ENCODE results near the gene SMCHD1.

- TF ChIP-seq TAF1 (IDR thresholded peaks at IDR 0.05; ENCODE audit: borderline replicate concordance, insufficient read depth, low read length) = no peak
- TF ChIP-seq, protein P1, sequence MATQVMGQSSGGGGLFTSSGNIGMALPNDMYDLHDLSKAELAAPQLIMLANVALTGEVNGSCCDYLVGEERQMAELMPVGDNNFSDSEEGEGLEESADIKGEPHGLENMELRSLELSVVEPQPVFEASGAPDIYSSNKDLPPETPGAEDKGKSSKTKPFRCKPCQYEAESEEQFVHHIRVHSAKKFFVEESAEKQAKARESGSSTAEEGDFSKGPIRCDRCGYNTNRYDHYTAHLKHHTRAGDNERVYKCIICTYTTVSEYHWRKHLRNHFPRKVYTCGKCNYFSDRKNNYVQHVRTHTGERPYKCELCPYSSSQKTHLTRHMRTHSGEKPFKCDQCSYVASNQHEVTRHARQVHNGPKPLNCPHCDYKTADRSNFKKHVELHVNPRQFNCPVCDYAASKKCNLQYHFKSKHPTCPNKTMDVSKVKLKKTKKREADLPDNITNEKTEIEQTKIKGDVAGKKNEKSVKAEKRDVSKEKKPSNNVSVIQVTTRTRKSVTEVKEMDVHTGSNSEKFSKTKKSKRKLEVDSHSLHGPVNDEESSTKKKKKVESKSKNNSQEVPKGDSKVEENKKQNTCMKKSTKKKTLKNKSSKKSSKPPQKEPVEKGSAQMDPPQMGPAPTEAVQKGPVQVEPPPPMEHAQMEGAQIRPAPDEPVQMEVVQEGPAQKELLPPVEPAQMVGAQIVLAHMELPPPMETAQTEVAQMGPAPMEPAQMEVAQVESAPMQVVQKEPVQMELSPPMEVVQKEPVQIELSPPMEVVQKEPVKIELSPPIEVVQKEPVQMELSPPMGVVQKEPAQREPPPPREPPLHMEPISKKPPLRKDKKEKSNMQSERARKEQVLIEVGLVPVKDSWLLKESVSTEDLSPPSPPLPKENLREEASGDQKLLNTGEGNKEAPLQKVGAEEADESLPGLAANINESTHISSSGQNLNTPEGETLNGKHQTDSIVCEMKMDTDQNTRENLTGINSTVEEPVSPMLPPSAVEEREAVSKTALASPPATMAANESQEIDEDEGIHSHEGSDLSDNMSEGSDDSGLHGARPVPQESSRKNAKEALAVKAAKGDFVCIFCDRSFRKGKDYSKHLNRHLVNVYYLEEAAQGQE (IDR thresholded peaks at IDR 0.05; ENCODE audit: insufficient read depth in 1 of 2, low read depth in 2 of 2, low read length in 2 of 2) = no peak
- no peak for TF ChIP-seq SIN3A (IDR thresholded peaks at IDR 0.05; ENCODE audit: borderline replicate concordance, insufficient read depth, low read length)
- no peak for TF ChIP-seq POLR2AphosphoS5 (IDR thresholded peaks at IDR 0.05; ENCODE audit: low read depth, low read length)
These were observed 26.6 kb downstream of the SMCHD1 start for GRCh38 chr18:2681993-2682603.

Measured in PFSK-1 (cell line).